Measurements from ENCODE around the gene SHLD1. TPM values are rescaled to one million over a fixed set of nuclear protein-coding genes. Genes with fewer than 3 reads are reported as not detected.

SHLD1 gene
- total RNA-seq, 1 donor from 2014 or later = 10.0 TPM

DNA sequence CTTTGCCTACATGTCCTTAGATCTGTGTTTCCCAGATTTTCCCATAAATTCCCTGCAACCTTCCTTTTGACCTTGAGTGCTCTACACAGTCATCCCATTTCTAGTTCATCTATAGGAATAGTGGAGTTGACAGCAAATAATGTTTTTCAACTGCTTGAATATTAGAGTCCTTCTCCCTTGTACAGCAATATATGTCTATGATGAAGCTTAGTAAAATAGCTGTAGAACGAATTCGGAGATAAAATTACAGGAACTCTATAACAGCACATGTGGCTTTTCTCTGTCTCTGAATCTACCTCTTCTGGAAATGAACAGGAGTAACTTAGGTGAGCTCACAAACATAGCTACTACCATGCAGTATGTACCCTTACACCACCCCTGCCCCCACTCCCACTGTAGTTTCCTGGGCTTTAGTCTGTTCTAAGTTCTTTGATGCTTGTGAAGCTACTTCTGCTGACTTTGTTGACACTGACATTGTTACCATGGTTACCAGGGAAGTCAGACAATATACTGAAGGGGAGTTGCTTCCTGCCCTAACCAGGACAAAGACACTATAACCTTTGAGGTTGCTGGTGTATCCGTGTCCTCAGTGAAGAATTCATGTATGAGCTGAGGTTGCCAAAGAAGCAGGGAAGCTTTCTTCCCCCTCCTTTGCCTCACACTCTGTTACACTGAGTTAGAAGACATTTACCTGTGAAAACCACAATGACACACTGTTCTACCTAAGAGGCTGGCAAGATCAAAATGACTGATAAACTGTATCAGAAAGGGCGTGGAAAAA is 35.8 kb upstream of the SHLD1 start:
- TF ChIP-seq, protein P1, sequence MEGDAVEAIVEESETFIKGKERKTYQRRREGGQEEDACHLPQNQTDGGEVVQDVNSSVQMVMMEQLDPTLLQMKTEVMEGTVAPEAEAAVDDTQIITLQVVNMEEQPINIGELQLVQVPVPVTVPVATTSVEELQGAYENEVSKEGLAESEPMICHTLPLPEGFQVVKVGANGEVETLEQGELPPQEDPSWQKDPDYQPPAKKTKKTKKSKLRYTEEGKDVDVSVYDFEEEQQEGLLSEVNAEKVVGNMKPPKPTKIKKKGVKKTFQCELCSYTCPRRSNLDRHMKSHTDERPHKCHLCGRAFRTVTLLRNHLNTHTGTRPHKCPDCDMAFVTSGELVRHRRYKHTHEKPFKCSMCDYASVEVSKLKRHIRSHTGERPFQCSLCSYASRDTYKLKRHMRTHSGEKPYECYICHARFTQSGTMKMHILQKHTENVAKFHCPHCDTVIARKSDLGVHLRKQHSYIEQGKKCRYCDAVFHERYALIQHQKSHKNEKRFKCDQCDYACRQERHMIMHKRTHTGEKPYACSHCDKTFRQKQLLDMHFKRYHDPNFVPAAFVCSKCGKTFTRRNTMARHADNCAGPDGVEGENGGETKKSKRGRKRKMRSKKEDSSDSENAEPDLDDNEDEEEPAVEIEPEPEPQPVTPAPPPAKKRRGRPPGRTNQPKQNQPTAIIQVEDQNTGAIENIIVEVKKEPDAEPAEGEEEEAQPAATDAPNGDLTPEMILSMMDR (IDR thresholded peaks at IDR 0.05; ENCODE audit: unreplicated experiment) = no peak
- H3K36me3 Mint-ChIP-seq = no peaks in the 10 kb centered on the region
- H3K4me1 Mint-ChIP-seq = no peaks in the 10 kb centered on the region
- H3K27me3 Mint-ChIP-seq (ENCODE audit: low read depth) = peaks cover 24% of the 10 kb centered on the region
- no peak overlapping the region for H3K27ac Mint-ChIP-seq
- DNase-seq (ENCODE audit: low spot score in 2 of 2, unreplicated experiment in 2 of 2) = no peak
- H3K4me3 Mint-ChIP-seq = no peak overlapping the region
- no peaks in the 10 kb centered on the region for H3K9me3 Mint-ChIP-seq

GRCh38 chr20:5715071-5715841 is 34.9 kb upstream of the SHLD1 start:
- no peak overlapping the region for H3K27ac Mint-ChIP-seq
- H3K36me3 Mint-ChIP-seq = no peaks in the 10 kb centered on the region
- DNase-seq (ENCODE audit: low spot score in 2 of 2, unreplicated experiment in 2 of 2) = no peak
- H3K27me3 Mint-ChIP-seq (ENCODE audit: low read depth) = peaks cover 28% of the 10 kb centered on the region
- TF ChIP-seq, protein P1 (IDR thresholded peaks at IDR 0.05; ENCODE audit: unreplicated experiment) = no peak
- no peaks in the 10 kb centered on the region for H3K9me3 Mint-ChIP-seq
- no peak overlapping the region for H3K4me3 Mint-ChIP-seq
- no peaks in the 10 kb centered on the region for H3K4me1 Mint-ChIP-seq

DNA sequence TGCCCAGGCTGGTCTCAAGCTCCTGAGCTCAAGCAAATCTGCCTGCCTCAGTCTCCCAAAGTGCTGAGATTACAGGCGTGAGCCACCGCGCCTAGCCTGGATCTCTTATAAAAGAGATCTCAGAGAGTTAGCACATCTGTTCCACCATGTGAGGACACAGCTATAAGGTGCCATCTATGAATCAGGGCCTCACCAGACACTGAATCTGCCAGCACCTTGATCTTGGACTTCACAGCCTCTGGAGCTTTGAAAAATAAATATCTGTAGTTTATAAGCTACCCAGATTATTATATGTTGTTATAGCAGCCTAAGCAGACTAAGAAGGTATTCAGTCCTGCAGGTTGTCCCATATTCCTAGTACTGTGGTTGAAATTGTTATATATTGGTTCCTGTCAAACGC is 33.2 kb upstream of the SHLD1 start:
- H3K9me3 Mint-ChIP-seq = no peaks in the 10 kb centered on the region
- H3K36me3 Mint-ChIP-seq = no peaks in the 10 kb centered on the region
- H3K27ac Mint-ChIP-seq = no peak overlapping the region
- DNase-seq (ENCODE audit: low spot score in 2 of 2, unreplicated experiment in 2 of 2) = no peak
- H3K4me3 Mint-ChIP-seq = no peak overlapping the region
- no peaks in the 10 kb centered on the region for H3K4me1 Mint-ChIP-seq
- TF ChIP-seq, protein P1 (IDR thresholded peaks at IDR 0.05; ENCODE audit: unreplicated experiment) = no peak
- H3K27me3 Mint-ChIP-seq (ENCODE audit: low read depth) = peaks cover 22% of the 10 kb centered on the region

DNA sequence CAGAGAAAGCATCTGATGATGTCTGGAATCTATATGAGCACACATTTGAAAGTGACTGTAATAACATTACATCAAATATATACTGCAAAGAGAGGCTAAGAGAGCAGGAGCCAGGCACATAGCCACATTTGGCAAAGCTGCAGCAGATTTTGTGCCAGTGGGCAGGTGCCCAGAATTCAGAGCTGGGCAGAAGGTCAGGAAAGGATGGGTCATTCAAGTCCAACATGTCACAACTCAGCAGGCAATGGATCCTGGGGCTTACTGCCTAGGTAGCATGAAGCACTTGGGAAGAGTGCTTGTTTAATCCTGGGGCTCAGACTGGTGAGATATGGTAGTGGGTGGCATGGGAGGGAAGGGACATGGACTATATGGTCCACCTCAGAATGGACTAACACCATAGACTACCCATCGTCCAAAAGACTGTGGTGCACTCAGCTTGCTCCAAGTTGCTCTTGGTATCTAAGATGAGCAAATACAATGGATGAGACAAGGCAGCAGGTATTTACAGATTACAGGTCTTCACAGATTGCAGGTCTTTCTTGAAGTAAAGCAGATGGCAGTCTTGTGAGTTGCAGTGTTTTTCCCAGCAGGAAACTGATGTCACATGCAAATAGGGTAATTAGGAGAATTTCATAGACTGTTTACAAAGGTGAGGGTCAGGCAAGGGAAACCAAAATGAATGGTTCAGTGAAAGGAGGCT is 31.2 kb upstream of the SHLD1 start:
- no peak overlapping the region for H3K4me3 Mint-ChIP-seq
- H3K9me3 Mint-ChIP-seq = no peaks in the 10 kb centered on the region
- no peaks in the 10 kb centered on the region for H3K4me1 Mint-ChIP-seq
- no peak for DNase-seq (ENCODE audit: low spot score in 2 of 2, unreplicated experiment in 2 of 2)
- H3K27me3 Mint-ChIP-seq (ENCODE audit: low read depth) = peaks cover 20% of the 10 kb centered on the region
- H3K36me3 Mint-ChIP-seq = no peaks in the 10 kb centered on the region
- TF ChIP-seq, protein P1 (IDR thresholded peaks at IDR 0.05; ENCODE audit: unreplicated experiment) = no peak
- no peak overlapping the region for H3K27ac Mint-ChIP-seq

DNA sequence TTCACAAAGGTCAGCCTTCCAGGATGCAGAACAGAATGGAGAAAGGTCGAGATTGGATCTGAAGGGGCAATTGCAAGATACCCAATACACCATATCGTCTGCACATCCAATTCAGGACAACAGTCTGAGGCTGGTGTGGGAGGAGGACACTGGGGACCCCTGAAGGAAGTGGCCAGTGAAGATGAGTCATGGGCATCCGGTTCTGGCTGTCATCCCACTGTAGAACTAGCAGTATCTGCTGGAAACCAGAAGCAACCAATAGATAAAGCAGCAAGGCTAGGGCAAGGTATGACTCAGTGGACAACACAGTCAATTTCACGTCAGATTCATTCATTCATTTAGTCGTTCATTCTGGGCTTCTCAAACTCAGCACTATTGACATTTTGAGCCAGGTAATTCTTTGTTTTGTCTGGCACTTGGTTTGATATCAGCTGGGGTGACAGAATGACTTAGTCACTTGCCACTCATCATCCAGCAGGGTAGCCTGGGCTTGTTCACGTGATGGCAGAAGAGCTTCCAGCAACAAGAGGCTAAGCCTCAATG is 30.3 kb upstream of the SHLD1 start:
- H3K36me3 Mint-ChIP-seq = no peaks in the 10 kb centered on the region
- TF ChIP-seq, protein P1 (IDR thresholded peaks at IDR 0.05; ENCODE audit: unreplicated experiment) = no peak
- DNase-seq (ENCODE audit: low spot score in 2 of 2, unreplicated experiment in 2 of 2) = no peak
- no peak overlapping the region for H3K27ac Mint-ChIP-seq
- H3K9me3 Mint-ChIP-seq = no peaks in the 10 kb centered on the region
- H3K27me3 Mint-ChIP-seq (ENCODE audit: low read depth) = peaks cover 20% of the 10 kb centered on the region
- H3K4me1 Mint-ChIP-seq = no peaks in the 10 kb centered on the region
- H3K4me3 Mint-ChIP-seq = no peak overlapping the region

Measured in mesothelial cell of epicardium (in vitro differentiated cells).